GM23338 (cell line): ENCODE results near the gene FAM81A. TPM values are rescaled to one million over a fixed set of nuclear protein-coding genes. Genes with fewer than 3 reads are reported as not detected.

Experiments
- ATAC-seq: fragments of 200-7000 bp; cut with Tn5 transposase; 3 replicates; pipeline ENCODE4 v1.9.1; 2020
- DNase-seq: peaks from one replicate; pipeline ENCODE4 v3.0.0-alpha.2; 2015; ENCODE audit warnings: low spot score
- H2AFZ ChIP-seq: fragments of 200-600 bp; sonication (generic); 2 replicates; pipeline ENCODE4 v1.8.0; 2016; ENCODE audit warnings: antibody characterized with exemption, mild to moderate bottlenecking, moderate library complexity
- H3F3A ChIP-seq: fragments of 200-600 bp; sonication (generic); replicated peaks from 2 replicates; pipeline ENCODE4 v1.8.0; 2017; ENCODE audit warnings: antibody characterized with exemption, mixed run types, low read depth
- H3K27ac ChIP-seq: fragments of 200-600 bp; sonication (generic); 2 replicates; pipeline ENCODE4 v1.6.1; 2016; ENCODE audit warnings: low read depth
- H3K27me3 ChIP-seq: fragments of 200-600 bp; sonication (generic); 2 replicates; pipeline ENCODE4 v1.8.0; 2016; ENCODE audit warnings: mild to moderate bottlenecking, mixed run types, moderate library complexity; ENCODE audit not compliant: insufficient read depth
- H3K36me3 ChIP-seq: fragments of 200-600 bp; sonication (generic); 2 replicates; pipeline ENCODE4 v1.8.0; 2016; ENCODE audit warnings: mild to moderate bottlenecking; ENCODE audit not compliant: insufficient read depth
- H3K4me1 ChIP-seq: fragments of 200-600 bp; sonication (generic); 2 replicates; pipeline ENCODE4 v1.8.0; 2016; ENCODE audit warnings: mild to moderate bottlenecking, moderate library complexity; ENCODE audit not compliant: insufficient read depth
- H3K4me2 ChIP-seq: fragments of 200-600 bp; sonication (generic); 2 replicates; pipeline ENCODE4 v1.7.1; 2017; ENCODE audit warnings: mixed run types
- H3K4me3 ChIP-seq: fragments of 200-600 bp; sonication (generic); 2 replicates; pipeline ENCODE4 v1.6.1; 2016; ENCODE audit warnings: mixed run types
- H3K79me2 ChIP-seq: fragments of 200-600 bp; sonication (generic); replicated peaks from 2 replicates; pipeline ENCODE4 v1.8.0; 2017; ENCODE audit warnings: mild to moderate bottlenecking; ENCODE audit not compliant: insufficient read depth
- H3K9me2 ChIP-seq: fragments of 200-600 bp; sonication (generic); 2 replicates; pipeline ENCODE4 v1.8.0; 2017; ENCODE audit not compliant: insufficient read depth
- H4K20me1 ChIP-seq: fragments of 200-600 bp; sonication (generic); replicated peaks from 2 replicates; pipeline ENCODE4 v1.8.0; 2017; ENCODE audit warnings: mild to moderate bottlenecking; ENCODE audit not compliant: insufficient read depth
- H3K27ac Mint-ChIP-seq: 2 replicates; pipeline ENCODE4 v1.8.0; 2020; ENCODE audit warnings: inconsistent platforms, mild to moderate bottlenecking, moderate library complexity, mixed read lengths
- H3K27me3 Mint-ChIP-seq: 3 replicates; pipeline ENCODE4 v1.8.0; 2022; ENCODE audit warnings: low read depth, mild to moderate bottlenecking, moderate library complexity, mixed read lengths, inconsistent platforms; ENCODE audit not compliant: insufficient read depth, poor library complexity
- H3K36me3 Mint-ChIP-seq: 3 replicates; pipeline ENCODE4 v1.8.0; 2021; ENCODE audit warnings: low read depth, mild to moderate bottlenecking, inconsistent platforms, moderate library complexity, mixed read lengths
- H3K4me1 Mint-ChIP-seq: 3 replicates; pipeline ENCODE4 v1.8.0; 2020; ENCODE audit warnings: mild to moderate bottlenecking, inconsistent platforms, mixed read lengths
- H3K4me3 Mint-ChIP-seq: 3 replicates; pipeline ENCODE4 v1.8.0; 2021; ENCODE audit warnings: moderate library complexity, mild to moderate bottlenecking, inconsistent platforms, mixed read lengths
- H3K9me3 Mint-ChIP-seq: 3 replicates; pipeline ENCODE4 v1.8.0; 2020; ENCODE audit warnings: moderate library complexity, mild to moderate bottlenecking, inconsistent platforms, mixed read lengths
- EZH2 ChIP-seq: fragments of 200-600 bp; sonication (generic); IDR thresholded peaks from one replicate; pipeline ENCODE4 v1.8.0; 2017; ENCODE audit warnings: antibody characterized with exemption, mild to moderate bottlenecking, low read depth; ENCODE audit not compliant: unreplicated experiment
- EZH2phosphoT487 ChIP-seq: fragments of 200-600 bp; sonication (generic); IDR thresholded peaks from one replicate; pipeline ENCODE4 v1.8.1; 2018; ENCODE audit warnings: antibody characterized with exemption; ENCODE audit not compliant: unreplicated experiment
- JUNB ChIP-seq: IDR thresholded peaks from one replicate; pipeline ENCODE4 v1.6.1; 2016; ENCODE audit warnings: antibody characterized with exemption; ENCODE audit not compliant: unreplicated experiment
- POLR2AphosphoS5 ChIP-seq: IDR thresholded peaks from 2 replicates; pipeline ENCODE4 v1.6.1; 2016; ENCODE audit warnings: antibody characterized with exemption, low read depth
- STAT1 ChIP-seq: IDR thresholded peaks from one replicate; pipeline ENCODE4 v1.6.1; 2016; ENCODE audit warnings: antibody characterized with exemption; ENCODE audit not compliant: unreplicated experiment
- ZNF114 ChIP-seq: fragments of 250-450 bp; sonication (Bioruptor Pico); IDR thresholded peaks from 2 replicates; pipeline ENCODE4 v1.5.0; 2020; ENCODE audit warnings: mild to moderate bottlenecking, moderate library complexity
- ZNF331 ChIP-seq: fragments of 250-450 bp; sonication (Bioruptor Pico); IDR thresholded peaks from 2 replicates; pipeline ENCODE4 v1.5.0; 2020; ENCODE audit warnings: low read depth, mild to moderate bottlenecking, moderate library complexity
- polyA plus RNA-seq: library from polyadenylated mRNA; unstranded; fragments of >200 nt; fragmentation: Nextera tagmentation; extraction: Ambion mirVana; gene quantifications from 2 replicates; pipeline ENCODE4 v1.2.1, GENCODE V29; 2016
- total RNA-seq: library from RNA; depleted of rRNA; stranded (reverse); fragments of >200 nt; shearing (Covaris generic); gene quantifications from 2 replicates; pipeline ENCODE4 v1.2.3, GENCODE V29; 2014
- TF ChIP-seq, protein P1 (sequence below), 2 experiments: fragments of 200-600 bp in 1 of 2; sonication (generic) in 1 of 2; conservative IDR thresholded peaks; 2 replicates each; pipeline versions ENCODE4 v1.5.1 to v1.6.1; 2016 to 2017; ENCODE audit warnings: antibody characterized with exemption in 2 of 2, low read depth in 2 of 2, mild to moderate bottlenecking in 2 of 2, moderate library complexity in 1 of 2
- TF ChIP-seq, protein P2 (sequence below): IDR thresholded peaks from 2 replicates; pipeline ENCODE4 v1.6.1; 2016; ENCODE audit warnings: antibody characterized with exemption
- TF ChIP-seq, protein P3 (sequence below): IDR thresholded peaks from one replicate; pipeline ENCODE4 v1.6.1; 2018; ENCODE audit warnings: antibody characterized with exemption; ENCODE audit not compliant: unreplicated experiment

Gene FAM81A
- total and polyA plus RNA-seq, 2 experiments from 2014 or later, result 0.73 to 4.1 TPM

DNA sequence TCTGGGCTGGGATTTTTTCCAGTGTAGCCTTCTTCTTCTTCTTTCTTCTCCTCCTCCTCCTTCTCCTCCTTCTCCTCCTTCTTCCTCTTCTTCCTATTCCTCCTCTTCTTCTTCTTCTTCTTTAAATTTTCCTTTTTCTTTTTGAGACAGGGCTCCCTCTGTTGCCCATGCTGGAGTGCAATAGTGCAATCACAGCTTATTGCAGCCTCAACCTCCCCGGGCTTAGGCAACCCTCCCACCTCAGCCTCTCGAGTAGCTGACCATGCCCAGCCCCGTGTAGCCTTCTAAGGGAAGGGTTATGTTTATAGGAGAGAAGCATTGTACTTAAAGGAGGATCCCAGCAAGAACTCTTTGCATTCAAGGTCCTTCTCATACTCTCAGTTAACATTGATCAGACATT lies 41.3 kb upstream of the FAM81A start:
- Histone ChIP-seq H3K79me2 (no peaks in the 10 kb centered on the region), H3K4me3 (no peak overlapping the region), H3K4me2 (no peak overlapping the region), H3K36me3 (no peaks in the 10 kb centered on the region), H3K9me2 (no peaks in the 10 kb centered on the region), H2AFZ (no peak overlapping the region), H3K27me3 (peaks cover 15% of the 10 kb centered on the region; the same call in 1 of the 2 replicates), H4K20me1 (no peaks in the 10 kb centered on the region), H3F3A (no peaks in the 10 kb centered on the region), H3K27ac (no peak overlapping the region), H3K4me1 (peaks cover 25% of the 10 kb centered on the region)
- no peaks in the 10 kb centered on the region for H3K9me3 Mint-ChIP-seq
- DNase-seq (no peak), ATAC-seq (no peak)
- H3K4me1 Mint-ChIP-seq, result peaks cover 23% of the 10 kb centered on the region
- H3K27me3 Mint-ChIP-seq, result peaks cover 10% of the 10 kb centered on the region
- no peak overlapping the region for H3K4me3 Mint-ChIP-seq
- no peaks in the 10 kb centered on the region for H3K36me3 Mint-ChIP-seq
- TF ChIP-seq EZH2, result no peak
- TF ChIP-seq ZNF331 (CRISPR knock-in tag), result no peak
- TF ChIP-seq ZNF114 (CRISPR knock-in tag), result no peak
- TF ChIP-seq, protein P1, sequence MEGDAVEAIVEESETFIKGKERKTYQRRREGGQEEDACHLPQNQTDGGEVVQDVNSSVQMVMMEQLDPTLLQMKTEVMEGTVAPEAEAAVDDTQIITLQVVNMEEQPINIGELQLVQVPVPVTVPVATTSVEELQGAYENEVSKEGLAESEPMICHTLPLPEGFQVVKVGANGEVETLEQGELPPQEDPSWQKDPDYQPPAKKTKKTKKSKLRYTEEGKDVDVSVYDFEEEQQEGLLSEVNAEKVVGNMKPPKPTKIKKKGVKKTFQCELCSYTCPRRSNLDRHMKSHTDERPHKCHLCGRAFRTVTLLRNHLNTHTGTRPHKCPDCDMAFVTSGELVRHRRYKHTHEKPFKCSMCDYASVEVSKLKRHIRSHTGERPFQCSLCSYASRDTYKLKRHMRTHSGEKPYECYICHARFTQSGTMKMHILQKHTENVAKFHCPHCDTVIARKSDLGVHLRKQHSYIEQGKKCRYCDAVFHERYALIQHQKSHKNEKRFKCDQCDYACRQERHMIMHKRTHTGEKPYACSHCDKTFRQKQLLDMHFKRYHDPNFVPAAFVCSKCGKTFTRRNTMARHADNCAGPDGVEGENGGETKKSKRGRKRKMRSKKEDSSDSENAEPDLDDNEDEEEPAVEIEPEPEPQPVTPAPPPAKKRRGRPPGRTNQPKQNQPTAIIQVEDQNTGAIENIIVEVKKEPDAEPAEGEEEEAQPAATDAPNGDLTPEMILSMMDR (conservative IDR thresholded peaks at IDR 0.05; ENCODE audit: low read depth in 2 of 2), result peak; percentile 13 to 43; a peak in 2 of 4 replicates
- no peak for TF ChIP-seq POLR2AphosphoS5
- H3K27ac Mint-ChIP-seq, result no peak overlapping the region

DNA sequence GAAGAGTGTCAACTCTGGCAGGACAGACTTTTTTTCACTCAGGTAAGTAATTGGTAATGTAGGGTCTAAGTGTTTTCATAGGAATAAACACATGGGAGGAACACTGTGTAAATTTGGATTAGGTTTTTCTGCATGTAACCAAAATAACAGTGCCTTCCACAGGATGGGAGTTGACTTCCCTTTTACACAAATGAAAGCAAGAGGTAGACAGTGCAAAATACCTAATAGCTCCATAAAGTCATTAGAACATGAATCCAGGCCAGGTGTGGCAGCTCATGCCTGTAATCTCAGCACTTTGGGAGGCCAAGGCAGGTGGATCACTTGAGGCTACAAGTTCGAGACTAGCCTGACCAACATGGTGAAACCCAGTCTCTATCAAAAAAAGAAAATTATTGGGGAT lies 39.8 kb upstream of the FAM81A start:
- peaks cover 22% of the 10 kb centered on the region; the same call in 1 of the 2 replicates for H3K27me3 ChIP-seq
- TF ChIP-seq, protein P2, sequence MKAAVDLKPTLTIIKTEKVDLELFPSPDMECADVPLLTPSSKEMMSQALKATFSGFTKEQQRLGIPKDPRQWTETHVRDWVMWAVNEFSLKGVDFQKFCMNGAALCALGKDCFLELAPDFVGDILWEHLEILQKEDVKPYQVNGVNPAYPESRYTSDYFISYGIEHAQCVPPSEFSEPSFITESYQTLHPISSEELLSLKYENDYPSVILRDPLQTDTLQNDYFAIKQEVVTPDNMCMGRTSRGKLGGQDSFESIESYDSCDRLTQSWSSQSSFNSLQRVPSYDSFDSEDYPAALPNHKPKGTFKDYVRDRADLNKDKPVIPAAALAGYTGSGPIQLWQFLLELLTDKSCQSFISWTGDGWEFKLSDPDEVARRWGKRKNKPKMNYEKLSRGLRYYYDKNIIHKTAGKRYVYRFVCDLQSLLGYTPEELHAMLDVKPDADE, result no peak
- TF ChIP-seq EZH2, result no peak
- TF ChIP-seq POLR2AphosphoS5, result no peak
- TF ChIP-seq ZNF331 (CRISPR knock-in tag), result no peak
- TF ChIP-seq, protein P1 (conservative IDR thresholded peaks at IDR 0.05; ENCODE audit: low read depth in 2 of 2), result no peak
- TF ChIP-seq, protein P3, sequence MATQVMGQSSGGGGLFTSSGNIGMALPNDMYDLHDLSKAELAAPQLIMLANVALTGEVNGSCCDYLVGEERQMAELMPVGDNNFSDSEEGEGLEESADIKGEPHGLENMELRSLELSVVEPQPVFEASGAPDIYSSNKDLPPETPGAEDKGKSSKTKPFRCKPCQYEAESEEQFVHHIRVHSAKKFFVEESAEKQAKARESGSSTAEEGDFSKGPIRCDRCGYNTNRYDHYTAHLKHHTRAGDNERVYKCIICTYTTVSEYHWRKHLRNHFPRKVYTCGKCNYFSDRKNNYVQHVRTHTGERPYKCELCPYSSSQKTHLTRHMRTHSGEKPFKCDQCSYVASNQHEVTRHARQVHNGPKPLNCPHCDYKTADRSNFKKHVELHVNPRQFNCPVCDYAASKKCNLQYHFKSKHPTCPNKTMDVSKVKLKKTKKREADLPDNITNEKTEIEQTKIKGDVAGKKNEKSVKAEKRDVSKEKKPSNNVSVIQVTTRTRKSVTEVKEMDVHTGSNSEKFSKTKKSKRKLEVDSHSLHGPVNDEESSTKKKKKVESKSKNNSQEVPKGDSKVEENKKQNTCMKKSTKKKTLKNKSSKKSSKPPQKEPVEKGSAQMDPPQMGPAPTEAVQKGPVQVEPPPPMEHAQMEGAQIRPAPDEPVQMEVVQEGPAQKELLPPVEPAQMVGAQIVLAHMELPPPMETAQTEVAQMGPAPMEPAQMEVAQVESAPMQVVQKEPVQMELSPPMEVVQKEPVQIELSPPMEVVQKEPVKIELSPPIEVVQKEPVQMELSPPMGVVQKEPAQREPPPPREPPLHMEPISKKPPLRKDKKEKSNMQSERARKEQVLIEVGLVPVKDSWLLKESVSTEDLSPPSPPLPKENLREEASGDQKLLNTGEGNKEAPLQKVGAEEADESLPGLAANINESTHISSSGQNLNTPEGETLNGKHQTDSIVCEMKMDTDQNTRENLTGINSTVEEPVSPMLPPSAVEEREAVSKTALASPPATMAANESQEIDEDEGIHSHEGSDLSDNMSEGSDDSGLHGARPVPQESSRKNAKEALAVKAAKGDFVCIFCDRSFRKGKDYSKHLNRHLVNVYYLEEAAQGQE, result no peak
- TF ChIP-seq EZH2phosphoT487, result no peak
- no peak for TF ChIP-seq STAT1
- TF ChIP-seq JUNB, result no peak

More for the DNA sequence above, 39.8 kb upstream of the FAM81A start:
- no peak overlapping the region for H3K27ac ChIP-seq
- H2AFZ ChIP-seq, result no peak overlapping the region
- no peak overlapping the region for H3K4me2 ChIP-seq
- H3F3A ChIP-seq, result 0 out of 2 replicates have a peak, but pooled peaks cover under 1% of the 10 kb centered on the region
- no peaks in the 10 kb centered on the region for H3K36me3 ChIP-seq
- no peak overlapping the region for H3K4me3 ChIP-seq
- no peaks in the 10 kb centered on the region for H4K20me1 ChIP-seq
- Mint-ChIP-seq H3K27ac (no peak overlapping the region), H3K27me3 (peaks cover 11% of the 10 kb centered on the region), H3K4me3 (no peak overlapping the region), H3K9me3 (no peaks in the 10 kb centered on the region), H3K36me3 (no peaks in the 10 kb centered on the region), H3K4me1 (peaks cover 28% of the 10 kb centered on the region)
- peaks cover 40% of the 10 kb centered on the region for H3K4me1 ChIP-seq
- no peaks in the 10 kb centered on the region for H3K9me2 ChIP-seq
- DNase-seq (no peak), ATAC-seq (no peak)
- no peaks in the 10 kb centered on the region for H3K79me2 ChIP-seq
